EH (cell line): ENCODE results near the gene RASA3.

Experiments used
- DNase-seq: peaks from one replicate; pipeline ENCODE4 v3.0.0-alpha.2; 2015; ENCODE audit warnings: low read depth

RASA3 gene

GRCh38 chr13:114054264-114054663, 78.2 kb downstream of the RASA3 start:
- no peak for DNase-seq

- DNase-seq, result peak; percentile 65
Measured at GRCh38 chr13:114053026-114053425, 79.4 kb downstream of the RASA3 start.

- DNase-seq, result no peak
Measured at GRCh38 chr13:114050536-114051450, 81.6 kb downstream of the RASA3 start.

GRCh38 chr13:114049626-114050101, 82.8 kb downstream of the RASA3 start:
- DNase-seq, result no peak

GRCh38 chr13:114049026-114049425, 83.4 kb downstream of the RASA3 start:
- no peak for DNase-seq

- DNase-seq, result no peak
Measured at GRCh38 chr13:114048443-114048842, 84.0 kb downstream of the RASA3 start.

GRCh38 chr13:114047358-114047881, 85.0 kb downstream of the RASA3 start:
- DNase-seq, result no peak

GRCh38 chr13:114046431-114046975, 85.9 kb downstream of the RASA3 start:
- no peak for DNase-seq

- no peak for DNase-seq
Measured at GRCh38 chr13:114045113-114045735, 87.2 kb downstream of the RASA3 start.

GRCh38 chr13:114044486-114044885, 87.9 kb downstream of the RASA3 start:
- DNase-seq, result peak; percentile 43

GRCh38 chr13:114043421-114044053, 88.9 kb downstream of the RASA3 start:
- peak; percentile 70 for DNase-seq

- no peak for DNase-seq
Measured at GRCh38 chr13:114042066-114042815, 90.2 kb downstream of the RASA3 start.

- DNase-seq, result no peak
Measured at GRCh38 chr13:114041493-114041892, 90.9 kb downstream of the RASA3 start.

- DNase-seq, result no peak
Measured at GRCh38 chr13:114039471-114040141, 92.8 kb downstream of the RASA3 start.

GRCh38 chr13:114038900-114039299, 93.5 kb downstream of the RASA3 start:
- no peak for DNase-seq

- no peak for DNase-seq
Measured at GRCh38 chr13:114038211-114038613, 94.2 kb downstream of the RASA3 start.

- DNase-seq, result no peak
Measured at GRCh38 chr13:114037674-114038073, 94.7 kb downstream of the RASA3 start.

- DNase-seq, result no peak
Measured at GRCh38 chr13:114035583-114036531, 96.6 kb downstream of the RASA3 start.

- no peak for DNase-seq
Measured at GRCh38 chr13:114035186-114035582, 97.2 kb downstream of the RASA3 start.

GRCh38 chr13:114034481-114034891, 97.9 kb downstream of the RASA3 start:
- DNase-seq, result peak; percentile 23
